IPS-18a (cell line): ENCODE data around the gene TEFM.
"Not testable (repeated sequence)": the region's sequence is repeated elsewhere in the genome, so short reads cannot be mapped to it uniquely, and the experiment has no call there.

ENCODE experiments used
- H3K27ac ChIP-seq: one replicate; pipeline ENCODE4 v1.5.1; 2013; ENCODE audit warnings: low read length
- H3K27me3 ChIP-seq: one replicate; pipeline ENCODE4 v1.6.1; 2013; ENCODE audit warnings: mild to moderate bottlenecking, low read length; ENCODE audit not compliant: control insufficient read depth, insufficient read depth
- H3K36me3 ChIP-seq: one replicate; pipeline ENCODE4 v1.6.1; 2013; ENCODE audit warnings: low read depth, low read length; ENCODE audit not compliant: control insufficient read depth
- H3K4me1 ChIP-seq: one replicate; pipeline ENCODE4 v1.6.1; 2013; ENCODE audit warnings: low read depth, low read length; ENCODE audit not compliant: control insufficient read depth
- H3K4me3 ChIP-seq: one replicate; pipeline ENCODE4 v1.5.1; 2013; ENCODE audit warnings: low read length
- H3K9ac ChIP-seq: one replicate; pipeline ENCODE4 v1.6.1; 2013; ENCODE audit warnings: mild to moderate bottlenecking, low read length, moderate library complexity
- H3K9me3 ChIP-seq: one replicate; pipeline ENCODE4 v1.6.1; 2013; ENCODE audit warnings: low read depth, low read length; ENCODE audit not compliant: control insufficient read depth

TEFM gene

GRCh38 chr17:30906101-30906911 lies at the start of gene TEFM:
Gene TEFM (minus strand): TSS chr17:30906238. CDS start chr17:30906198, 40 bp downstream.
- Histone ChIP-seq H3K4me1 (no peaks in the 10 kb centered on the region), H3K36me3 (no peaks in the 10 kb centered on the region), H3K27ac (peak within 1 kb of the TSS; percentile 32)

GRCh38 chr17:30954046-30954830 lies 48.2 kb upstream of the TEFM start:
- Histone ChIP-seq H3K4me3 (no peak overlapping the region), H3K27me3 (no peaks in the 10 kb centered on the region), H3K9me3 (no peaks in the 10 kb centered on the region), H3K9ac (no peak overlapping the region), H3K4me1 (peaks cover 8% of the 10 kb centered on the region), H3K36me3 (no peaks in the 10 kb centered on the region), H3K27ac (no peak overlapping the region)

More at GRCh38 chr17:30906101-30906911, at the start of gene TEFM:
- peak within 1 kb of the TSS; percentile 82 for H3K9ac ChIP-seq
- no peaks in the 10 kb centered on the region for H3K27me3 ChIP-seq
- H3K4me3 ChIP-seq: peak within 1 kb of the TSS; percentile 90
- H3K9me3 ChIP-seq: no peaks in the 10 kb centered on the region

- H3K9ac ChIP-seq: no peak overlapping the region
- no peaks in the 10 kb centered on the region for H3K9me3 ChIP-seq
- H3K4me1 ChIP-seq: peaks cover 8% of the 10 kb centered on the region
- H3K4me3 ChIP-seq: no peak overlapping the region
- no peaks in the 10 kb centered on the region for H3K36me3 ChIP-seq
- H3K27me3 ChIP-seq: no peaks in the 10 kb centered on the region
- no peak overlapping the region for H3K27ac ChIP-seq
Observed at GRCh38 chr17:30952638-30953393, 46.8 kb upstream of the TEFM start.

GRCh38 chr17:30950669-30951399 lies 44.8 kb upstream of the TEFM start:
- Histone ChIP-seq H3K4me1 (no peaks in the 10 kb centered on the region), H3K9ac (no peak overlapping the region), H3K27me3 (no peaks in the 10 kb centered on the region), H3K36me3 (no peaks in the 10 kb centered on the region), H3K27ac (no peak overlapping the region), H3K9me3 (no peaks in the 10 kb centered on the region), H3K4me3 (no peak overlapping the region)

GRCh38 chr17:30950189-30950588 lies 44.2 kb upstream of the TEFM start:
- no peak overlapping the region for H3K27ac ChIP-seq
- no peaks in the 10 kb centered on the region for H3K4me1 ChIP-seq
- H3K9me3 ChIP-seq: no peaks in the 10 kb centered on the region
- H3K4me3 ChIP-seq: no peak overlapping the region
- H3K36me3 ChIP-seq: no peaks in the 10 kb centered on the region
- no peak overlapping the region for H3K9ac ChIP-seq
- no peaks in the 10 kb centered on the region for H3K27me3 ChIP-seq

GRCh38 chr17:30947796-30948195 lies 41.8 kb upstream of the TEFM start:
- Histone ChIP-seq H3K4me3 (no peak overlapping the region), H3K9ac (no peak overlapping the region), H3K4me1 (no peaks in the 10 kb centered on the region), H3K27ac (no peak overlapping the region), H3K9me3 (no peaks in the 10 kb centered on the region), H3K36me3 (no peaks in the 10 kb centered on the region), H3K27me3 (no peaks in the 10 kb centered on the region)

GRCh38 chr17:30942308-30943079 lies 36.5 kb upstream of the TEFM start:
- Histone ChIP-seq H3K27ac (no peak overlapping the region), H3K9me3 (no peaks in the 10 kb centered on the region), H3K36me3 (no peaks in the 10 kb centered on the region), H3K4me3 (no peak overlapping the region), H3K4me1 (no peaks in the 10 kb centered on the region), H3K9ac (no peak overlapping the region), H3K27me3 (no peaks in the 10 kb centered on the region)

- Histone ChIP-seq H3K36me3 (no peaks in the 10 kb centered on the region), H3K4me3 (no peak overlapping the region), H3K27me3 (no peaks in the 10 kb centered on the region), H3K9ac (no peak overlapping the region), H3K27ac (no peak overlapping the region), H3K9me3 (no peaks in the 10 kb centered on the region), H3K4me1 (no peaks in the 10 kb centered on the region)
Observed at GRCh38 chr17:30939051-30939689, 33.1 kb upstream of the TEFM start.

- Histone ChIP-seq H3K9me3 (no peaks in the 10 kb centered on the region), H3K27ac (no peak overlapping the region), H3K9ac (no peak overlapping the region), H3K4me3 (no peak overlapping the region), H3K27me3 (no peaks in the 10 kb centered on the region), H3K36me3 (no peaks in the 10 kb centered on the region), H3K4me1 (no peaks in the 10 kb centered on the region)
Observed at GRCh38 chr17:30933966-30934365, 27.9 kb upstream of the TEFM start.

GRCh38 chr17:30931582-30931981 lies 25.5 kb upstream of the TEFM start:
- not testable (repeated sequence) for H3K4me1 ChIP-seq, H3K27ac ChIP-seq, H3K9me3 ChIP-seq, H3K9ac ChIP-seq, H3K36me3 ChIP-seq, H3K4me3 ChIP-seq, H3K27me3 ChIP-seq
